GM12878 (cell line): ENCODE results near the gene SRRM2. TPM values are rescaled to one million over a fixed set of nuclear protein-coding genes. Genes with fewer than 3 reads are reported as not detected.

Source experiments
- BCL11A ChIP-seq: IDR thresholded peaks from 2 replicates; pipeline ENCODE4 v1.6.1; 2011; ENCODE audit warnings: low read depth, low read length
- EGR1 ChIP-seq, 2 experiments: IDR thresholded peaks; 1 replicate in 1 of 2; 2 replicates in 1 of 2; pipeline ENCODE4 v1.6.1; 2011 to 2012; ENCODE audit warnings: low read depth in 2 of 2, low read length in 2 of 2, borderline replicate concordance in 1 of 2, mild to moderate bottlenecking in 1 of 2, moderate library complexity in 1 of 2
- GABPA ChIP-seq: IDR thresholded peaks from 2 replicates; pipeline ENCODE4 v1.6.1; 2014; ENCODE audit warnings: antibody characterized with exemption, low read depth, mild to moderate bottlenecking, inconsistent platforms
- GATAD2B ChIP-seq: fragments of 450-650 bp; conservative IDR thresholded peaks from 2 replicates; pipeline ENCODE4 v1.6.1; 2017; ENCODE audit warnings: low read depth, mild to moderate bottlenecking, moderate library complexity
- MTA3 ChIP-seq: IDR thresholded peaks from 2 replicates; pipeline ENCODE4 v1.6.1; 2012; ENCODE audit warnings: low read length, inconsistent platforms, borderline replicate concordance
- MYB ChIP-seq: fragments of 150-350 bp; IDR thresholded peaks from 2 replicates; pipeline ENCODE4 v1.6.1; 2014; ENCODE audit warnings: mild to moderate bottlenecking, low read depth, low read length, borderline replicate concordance
- NFIC ChIP-seq: IDR thresholded peaks from 2 replicates; pipeline ENCODE4 v1.6.1; 2012; ENCODE audit warnings: low read depth, mild to moderate bottlenecking, inconsistent platforms, low read length, moderate library complexity
- NFYA ChIP-seq: IDR thresholded peaks from 2 replicates; pipeline ENCODE4 v1.6.1; 2011; ENCODE audit warnings: low read depth, mild to moderate bottlenecking, low read length, improper control_type of control experiment, borderline replicate concordance
- PML ChIP-seq: IDR thresholded peaks from 2 replicates; pipeline ENCODE4 v1.6.1; 2012; ENCODE audit warnings: low read length, inconsistent platforms
- POLR2AphosphoS2 ChIP-seq: IDR thresholded peaks from 2 replicates; pipeline ENCODE4 v1.6.1; 2011; ENCODE audit warnings: low read depth, mild to moderate bottlenecking, low read length, improper control_type of control experiment, moderate library complexity
- RAD51 ChIP-seq: fragments of 450-650 bp; IDR thresholded peaks from 2 replicates; pipeline ENCODE4 v1.6.1; 2016; ENCODE audit warnings: moderate library complexity, mild to moderate bottlenecking, inconsistent platforms
- RUNX3 ChIP-seq: IDR thresholded peaks from 2 replicates; pipeline ENCODE4 v1.6.1; 2012; ENCODE audit warnings: low read length, inconsistent platforms
- SREBF1 ChIP-seq: IDR thresholded peaks from 2 replicates; pipeline ENCODE4 v1.6.1; 2012; ENCODE audit warnings: mild to moderate bottlenecking, low read length
- STAT1 ChIP-seq: fragments of 450-650 bp; conservative IDR thresholded peaks from 2 replicates; pipeline ENCODE4 v1.6.1; 2014; ENCODE audit warnings: antibody characterized with exemption, mild to moderate bottlenecking
- TAF1 ChIP-seq: IDR thresholded peaks from 2 replicates; pipeline ENCODE4 v1.6.1; 2011; ENCODE audit warnings: mild to moderate bottlenecking, low read depth, low read length, borderline replicate concordance
- YY1 ChIP-seq: IDR thresholded peaks from 2 replicates; pipeline ENCODE4 v1.6.1; 2011; ENCODE audit warnings: low read depth, mild to moderate bottlenecking, low read length
- polyA plus RNA-seq, 11 experiments: library from polyadenylated mRNA; depleted of rRNA in 4 of 11; unstranded in 6 of 11; stranded (reverse) in 5 of 11; fragments of >200 nt; fragmentation: Nextera tagmentation in 4 of 11; fragmentation: Illumina TruSeq in 1 of 11; extraction: Ambion mirVana in 4 of 11; extraction: Trizol in 1 of 11; gene quantifications; 1 replicate in 1 of 11; 2 replicates in 10 of 11; pipeline versions ENCODE4 v1.2.1 to v1.2.3, GENCODE V29; 2011 to 2016; ENCODE audit warnings: inconsistent platforms in 2 of 11, missing spikeins in 2 of 11, low read depth in 1 of 11
- total RNA-seq, 4 experiments: library from RNA; depleted of rRNA in 3 of 4; stranded (reverse); fragments of >200 nt in 3 of 4; fragmentation: Illumina TruSeq in 1 of 4; extraction: Trizol in 1 of 4; gene quantifications; 2 replicates each; pipeline versions ENCODE4 v1.2.1 to v1.2.3, GENCODE V29; 2013 to 2021
- TF ChIP-seq, protein P1 (sequence below): fragments of 450-650 bp; IDR thresholded peaks from 2 replicates; pipeline ENCODE4 v1.6.1; 2018; ENCODE audit warnings: borderline replicate concordance, mild to moderate bottlenecking; ENCODE audit not compliant: partially characterized antibody
- TF ChIP-seq, protein P2 (sequence below): fragments of 450-650 bp; IDR thresholded peaks from 2 replicates; pipeline ENCODE4 v1.6.1; 2016; ENCODE audit warnings: mild to moderate bottlenecking, moderate library complexity, borderline replicate concordance
- TF ChIP-seq, protein P3 (sequence below): fragments of 450-650 bp; IDR thresholded peaks from 2 replicates; pipeline ENCODE4 v1.6.1; 2017; ENCODE audit warnings: mild to moderate bottlenecking, moderate library complexity

SRRM2 gene
- total and polyA plus RNA-seq, 10 of the 15 experiments (the other 5 are each of a cell fraction or from before 2014, with no cell fraction given) = 30.1 to 502 (median 196) TPM

DNA sequence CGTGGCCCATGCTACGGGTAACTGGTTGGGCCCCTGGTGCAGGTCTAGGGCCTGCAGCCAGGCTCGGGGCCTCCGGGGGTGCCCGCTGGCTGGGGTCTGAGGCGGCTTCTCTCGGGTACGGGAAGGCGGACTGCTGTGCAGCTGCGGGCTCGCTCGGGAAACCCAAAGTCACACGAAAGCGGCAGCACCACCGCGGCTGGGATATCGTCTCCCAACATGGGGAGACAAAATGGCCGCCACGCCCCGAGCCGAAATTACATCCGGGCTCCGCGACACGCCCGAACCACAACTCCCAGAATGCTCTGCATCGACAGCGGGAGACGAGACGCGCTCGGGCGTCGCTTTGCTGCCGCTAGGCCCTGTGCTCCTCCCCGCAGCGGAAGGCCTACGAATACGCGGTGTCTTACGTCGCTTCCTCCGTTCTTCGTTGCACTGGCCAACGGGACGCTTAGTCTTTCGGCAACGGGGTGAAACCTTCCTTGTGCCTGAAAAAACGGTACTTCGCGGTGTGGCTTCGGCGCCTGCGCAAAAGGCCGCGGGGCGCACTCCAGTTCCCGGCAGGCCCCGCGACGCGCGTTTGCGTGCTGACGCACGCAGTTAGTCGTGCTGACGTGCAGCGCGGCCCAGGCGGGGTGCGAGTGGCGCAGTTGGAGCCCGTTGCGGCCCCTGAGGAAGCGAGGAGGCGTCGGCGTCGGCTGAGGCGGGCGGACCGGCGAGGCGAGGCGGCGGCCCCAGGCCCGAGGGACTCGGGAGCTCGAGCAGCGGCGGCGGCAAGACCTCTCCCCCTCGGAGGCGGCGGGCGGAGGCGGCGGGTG, at the start of gene SRRM2 (continued):
- TF ChIP-seq, protein P1, sequence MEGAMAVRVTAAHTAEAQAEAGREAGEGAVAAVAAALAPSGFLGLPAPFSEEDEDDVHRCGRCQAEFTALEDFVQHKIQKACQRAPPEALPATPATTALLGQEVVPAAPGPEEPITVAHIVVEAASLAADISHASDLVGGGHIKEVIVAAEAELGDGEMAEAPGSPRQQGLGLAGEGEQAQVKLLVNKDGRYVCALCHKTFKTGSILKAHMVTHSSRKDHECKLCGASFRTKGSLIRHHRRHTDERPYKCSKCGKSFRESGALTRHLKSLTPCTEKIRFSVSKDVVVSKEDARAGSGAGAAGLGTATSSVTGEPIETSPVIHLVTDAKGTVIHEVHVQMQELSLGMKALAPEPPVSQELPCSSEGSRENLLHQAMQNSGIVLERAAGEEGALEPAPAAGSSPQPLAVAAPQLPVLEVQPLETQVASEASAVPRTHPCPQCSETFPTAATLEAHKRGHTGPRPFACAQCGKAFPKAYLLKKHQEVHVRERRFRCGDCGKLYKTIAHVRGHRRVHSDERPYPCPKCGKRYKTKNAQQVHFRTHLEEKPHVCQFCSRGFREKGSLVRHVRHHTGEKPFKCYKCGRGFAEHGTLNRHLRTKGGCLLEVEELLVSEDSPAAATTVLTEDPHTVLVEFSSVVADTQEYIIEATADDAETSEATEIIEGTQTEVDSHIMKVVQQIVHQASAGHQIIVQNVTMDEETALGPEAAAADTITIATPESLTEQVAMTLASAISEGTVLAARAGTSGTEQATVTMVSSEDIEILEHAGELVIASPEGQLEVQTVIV = peak; percentile 75
- peak; percentile 68 for TF ChIP-seq RUNX3
- peak; percentile 99 for TF ChIP-seq YY1
- TF ChIP-seq NFYA = no peak
- peak; percentile 64; the same call in 1 of the 2 replicates for TF ChIP-seq SREBF1
- no peak for TF ChIP-seq MTA3
- TF ChIP-seq EGR1 (IDR thresholded peaks at IDR 0.05; ENCODE audit: borderline replicate concordance in 1 of 2, low read depth in 2 of 2, low read length in 2 of 2) = peak; percentile 7 to 87; a peak in 1 of 3 replicates
- TF ChIP-seq STAT1 = 0 out of 2 replicates have a peak, but pooled peaks have one; percentile 41
- TF ChIP-seq RAD51 = no peak
- TF ChIP-seq POLR2AphosphoS2 = peak; percentile 72; the same call in 1 of the 2 replicates
- TF ChIP-seq NFIC = no peak
- TF ChIP-seq, protein P2, sequence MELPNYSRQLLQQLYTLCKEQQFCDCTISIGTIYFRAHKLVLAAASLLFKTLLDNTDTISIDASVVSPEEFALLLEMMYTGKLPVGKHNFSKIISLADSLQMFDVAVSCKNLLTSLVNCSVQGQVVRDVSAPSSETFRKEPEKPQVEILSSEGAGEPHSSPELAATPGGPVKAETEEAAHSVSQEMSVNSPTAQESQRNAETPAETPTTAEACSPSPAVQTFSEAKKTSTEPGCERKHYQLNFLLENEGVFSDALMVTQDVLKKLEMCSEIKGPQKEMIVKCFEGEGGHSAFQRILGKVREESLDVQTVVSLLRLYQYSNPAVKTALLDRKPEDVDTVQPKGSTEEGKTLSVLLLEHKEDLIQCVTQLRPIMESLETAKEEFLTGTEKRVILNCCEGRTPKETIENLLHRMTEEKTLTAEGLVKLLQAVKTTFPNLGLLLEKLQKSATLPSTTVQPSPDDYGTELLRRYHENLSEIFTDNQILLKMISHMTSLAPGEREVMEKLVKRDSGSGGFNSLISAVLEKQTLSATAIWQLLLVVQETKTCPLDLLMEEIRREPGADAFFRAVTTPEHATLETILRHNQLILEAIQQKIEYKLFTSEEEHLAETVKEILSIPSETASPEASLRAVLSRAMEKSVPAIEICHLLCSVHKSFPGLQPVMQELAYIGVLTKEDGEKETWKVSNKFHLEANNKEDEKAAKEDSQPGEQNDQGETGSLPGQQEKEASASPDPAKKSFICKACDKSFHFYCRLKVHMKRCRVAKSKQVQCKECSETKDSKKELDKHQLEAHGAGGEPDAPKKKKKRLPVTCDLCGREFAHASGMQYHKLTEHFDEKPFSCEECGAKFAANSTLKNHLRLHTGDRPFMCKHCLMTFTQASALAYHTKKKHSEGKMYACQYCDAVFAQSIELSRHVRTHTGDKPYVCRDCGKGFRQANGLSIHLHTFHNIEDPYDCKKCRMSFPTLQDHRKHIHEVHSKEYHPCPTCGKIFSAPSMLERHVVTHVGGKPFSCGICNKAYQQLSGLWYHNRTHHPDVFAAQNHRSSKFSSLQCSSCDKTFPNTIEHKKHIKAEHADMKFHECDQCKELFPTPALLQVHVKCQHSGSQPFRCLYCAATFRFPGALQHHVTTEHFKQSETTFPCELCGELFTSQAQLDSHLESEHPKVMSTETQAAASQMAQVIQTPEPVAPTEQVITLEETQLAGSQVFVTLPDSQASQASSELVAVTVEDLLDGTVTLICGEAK = peak; percentile 64; the same call in 1 of the 2 replicates
- peak; percentile 73 for TF ChIP-seq GABPA
- no peak for TF ChIP-seq BCL11A
- TF ChIP-seq, protein P3, sequence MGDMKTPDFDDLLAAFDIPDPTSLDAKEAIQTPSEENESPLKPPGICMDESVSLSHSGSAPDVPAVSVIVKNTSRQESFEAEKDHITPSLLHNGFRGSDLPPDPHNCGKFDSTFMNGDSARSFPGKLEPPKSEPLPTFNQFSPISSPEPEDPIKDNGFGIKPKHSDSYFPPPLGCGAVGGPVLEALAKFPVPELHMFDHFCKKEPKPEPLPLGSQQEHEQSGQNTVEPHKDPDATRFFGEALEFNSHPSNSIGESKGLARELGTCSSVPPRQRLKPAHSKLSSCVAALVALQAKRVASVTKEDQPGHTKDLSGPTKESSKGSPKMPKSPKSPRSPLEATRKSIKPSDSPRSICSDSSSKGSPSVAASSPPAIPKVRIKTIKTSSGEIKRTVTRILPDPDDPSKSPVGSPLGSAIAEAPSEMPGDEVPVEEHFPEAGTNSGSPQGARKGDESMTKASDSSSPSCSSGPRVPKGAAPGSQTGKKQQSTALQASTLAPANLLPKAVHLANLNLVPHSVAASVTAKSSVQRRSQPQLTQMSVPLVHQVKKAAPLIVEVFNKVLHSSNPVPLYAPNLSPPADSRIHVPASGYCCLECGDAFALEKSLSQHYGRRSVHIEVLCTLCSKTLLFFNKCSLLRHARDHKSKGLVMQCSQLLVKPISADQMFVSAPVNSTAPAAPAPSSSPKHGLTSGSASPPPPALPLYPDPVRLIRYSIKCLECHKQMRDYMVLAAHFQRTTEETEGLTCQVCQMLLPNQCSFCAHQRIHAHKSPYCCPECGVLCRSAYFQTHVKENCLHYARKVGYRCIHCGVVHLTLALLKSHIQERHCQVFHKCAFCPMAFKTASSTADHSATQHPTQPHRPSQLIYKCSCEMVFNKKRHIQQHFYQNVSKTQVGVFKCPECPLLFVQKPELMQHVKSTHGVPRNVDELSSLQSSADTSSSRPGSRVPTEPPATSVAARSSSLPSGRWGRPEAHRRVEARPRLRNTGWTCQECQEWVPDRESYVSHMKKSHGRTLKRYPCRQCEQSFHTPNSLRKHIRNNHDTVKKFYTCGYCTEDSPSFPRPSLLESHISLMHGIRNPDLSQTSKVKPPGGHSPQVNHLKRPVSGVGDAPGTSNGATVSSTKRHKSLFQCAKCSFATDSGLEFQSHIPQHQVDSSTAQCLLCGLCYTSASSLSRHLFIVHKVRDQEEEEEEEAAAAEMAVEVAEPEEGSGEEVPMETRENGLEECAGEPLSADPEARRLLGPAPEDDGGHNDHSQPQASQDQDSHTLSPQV = peak; percentile 30; the same call in 1 of the 2 replicates
- TF ChIP-seq PML = peak; percentile 64
- TF ChIP-seq TAF1 = peak; percentile 62
- peak; percentile 70 for TF ChIP-seq GATAD2B
- TF ChIP-seq MYB = 0 out of 2 replicates have a peak, but pooled peaks have one; percentile 28
